ENCODE data around the gene SPEG. TPM values are rescaled to one million over a fixed set of nuclear protein-coding genes. Genes with fewer than 3 reads are reported as not detected.

Gene SPEG
- total RNA-seq, 1 experiment from 2014 or later = 55.3 TPM

- Mint-ChIP-seq H3K36me3 (no peaks in the 10 kb centered on the region), H3K4me1 (peaks cover 24% of the 10 kb centered on the region), H3K9me3 (no peaks in the 10 kb centered on the region), H3K27me3 (ENCODE audit: low read depth) (no peaks in the 10 kb centered on the region; the same call in 1 of the 2 replicates), H3K4me3 (no peak overlapping the region), H3K27ac (no peak overlapping the region)
- no peak for DNase-seq (ENCODE audit: low spot score)
- no peak for ATAC-seq
- no peak for TF ChIP-seq ZNF281 (CRISPR knock-in tag; IDR thresholded peaks at IDR 0.05)
- TF ChIP-seq MLX (CRISPR knock-in tag; IDR thresholded peaks at IDR 0.05) = no peak
- TF ChIP-seq FOXK1 (CRISPR knock-in tag; IDR thresholded peaks at IDR 0.05) = no peak
- TF ChIP-seq NR1H2 (CRISPR knock-in tag; IDR thresholded peaks at IDR 0.05) = no peak
- TF ChIP-seq PRRX2 (CRISPR knock-in tag; IDR thresholded peaks at IDR 0.05) = no peak
- TF ChIP-seq ZSCAN18 (CRISPR knock-in tag; IDR thresholded peaks at IDR 0.05) = no peak
- TF ChIP-seq GABPB1 (CRISPR knock-in tag; IDR thresholded peaks at IDR 0.05) = no peak
- CTCF ChIA-PET = interaction anchor here (0.6 to 35.9 kb wide), 6 partner anchors 9 to 52 kb away, joined by 3 to 2316 read pairs (median 6); partner anchors contain the start of genes ASIC4, CHPF and TMEM198
- POLR2A ChIA-PET = no interaction called here
Observed at GRCh38 chr2:219473511-219473910, 38.9 kb downstream of the SPEG start.

- POLR2A ChIA-PET = no interaction called here
- CTCF ChIA-PET = interaction anchor here (0.6 to 35.9 kb wide), 7 partner anchors 9 to 51 kb away, joined by 3 to 2316 read pairs (median 30); partner anchors contain the start of genes ASIC4, CHPF and TMEM198
- no peaks in the 10 kb centered on the region for H3K36me3 Mint-ChIP-seq
- no peaks in the 10 kb centered on the region for H3K9me3 Mint-ChIP-seq
- H3K4me3 Mint-ChIP-seq = no peak overlapping the region
- DNase-seq (ENCODE audit: low spot score) = no peak
- TF ChIP-seq JAZF1 (CRISPR knock-in tag; IDR thresholded peaks at IDR 0.05) (no peak), ESRRA (CRISPR knock-in tag; IDR thresholded peaks at IDR 0.05; ENCODE audit: borderline replicate concordance) (no peak), CBFB (CRISPR knock-in tag; IDR thresholded peaks at IDR 0.05; ENCODE audit: low read depth) (no peak), RELA (CRISPR knock-in tag; IDR thresholded peaks at IDR 0.05; ENCODE audit: borderline replicate concordance) (no peak), ZNF671 (CRISPR knock-in tag; IDR thresholded peaks at IDR 0.05) (no peak), CDX4 (CRISPR knock-in tag; IDR thresholded peaks at IDR 0.05; ENCODE audit: borderline replicate concordance) (no peak), AFF4 (CRISPR knock-in tag; IDR thresholded peaks at IDR 0.05; ENCODE audit: borderline replicate concordance) (no peak), GRHL2 (CRISPR knock-in tag; IDR thresholded peaks at IDR 0.05; ENCODE audit: insufficient replicate concordance, severe bottlenecking) (no peak), SOX15 (CRISPR knock-in tag; IDR thresholded peaks at IDR 0.05) (no peak), ZNF232 (CRISPR knock-in tag; IDR thresholded peaks at IDR 0.05) (no peak), TCF7 (CRISPR knock-in tag; IDR thresholded peaks at IDR 0.05; ENCODE audit: low read depth) (no peak), ATF1 (CRISPR knock-in tag; IDR thresholded peaks at IDR 0.05) (no peak)
- no peak overlapping the region for H3K27ac Mint-ChIP-seq
- peaks cover 24% of the 10 kb centered on the region for H3K4me1 Mint-ChIP-seq
- H3K27me3 Mint-ChIP-seq (ENCODE audit: low read depth) = no peaks in the 10 kb centered on the region; the same call in 1 of the 2 replicates
- no peak for ATAC-seq
Observed at GRCh38 chr2:219474285-219475060, 39.8 kb downstream of the SPEG start.
